Skeletal muscle tissue (tissue), 4 donors: ENCODE data around the gene LRBA. TPM values are rescaled to one million over a fixed set of nuclear protein-coding genes. Genes with fewer than 3 reads are reported as not detected.

Experiments used
- H3K27ac ChIP-seq: one replicate; pipeline ENCODE4 v1.7.0; 2013; ENCODE audit warnings: mild to moderate bottlenecking, low read depth, low read length, inconsistent platforms
- H3K27me3 ChIP-seq, 3 donors: one replicate each; pipeline ENCODE4 v1.7.0; 2013; ENCODE audit warnings: low read length in 3 of 3; ENCODE audit not compliant: control insufficient read depth in 3 of 3, insufficient read depth in 3 of 3
- H3K36me3 ChIP-seq, 3 donors: one replicate each; pipeline ENCODE4 v1.7.0; 2013; ENCODE audit warnings: low read length in 3 of 3; ENCODE audit not compliant: control insufficient read depth in 3 of 3, insufficient read depth in 3 of 3
- H3K4me1 ChIP-seq, 3 donors: one replicate each; pipeline ENCODE4 v1.7.0; 2013; ENCODE audit warnings: low read length in 3 of 3, mild to moderate bottlenecking in 3 of 3; ENCODE audit not compliant: control insufficient read depth in 3 of 3, insufficient read depth in 3 of 3
- H3K4me3 ChIP-seq, 3 donors: one replicate each; pipeline ENCODE4 v1.7.0; 2013; ENCODE audit warnings: low read length in 3 of 3
- H3K9ac ChIP-seq, 3 donors: one replicate each; pipeline ENCODE4 v1.7.0; 2013; ENCODE audit warnings: low read length in 3 of 3, mild to moderate bottlenecking in 3 of 3, moderate library complexity in 2 of 3, low read depth in 1 of 3
- H3K9me3 ChIP-seq, 3 donors: one replicate each; pipeline ENCODE4 v1.7.0; 2013; ENCODE audit warnings: low read length in 3 of 3; ENCODE audit not compliant: control insufficient read depth in 3 of 3
- total RNA-seq: library from RNA; depleted of rRNA; stranded (reverse); fragments of >200 nt; gene quantifications from one replicate; pipeline ENCODE4 v1.2.3, GENCODE V29; 2014
- donor health status: Osteomylitis.

LRBA gene
- total RNA-seq, 1 donor from 2014 or later = 58.5 TPM

DNA sequence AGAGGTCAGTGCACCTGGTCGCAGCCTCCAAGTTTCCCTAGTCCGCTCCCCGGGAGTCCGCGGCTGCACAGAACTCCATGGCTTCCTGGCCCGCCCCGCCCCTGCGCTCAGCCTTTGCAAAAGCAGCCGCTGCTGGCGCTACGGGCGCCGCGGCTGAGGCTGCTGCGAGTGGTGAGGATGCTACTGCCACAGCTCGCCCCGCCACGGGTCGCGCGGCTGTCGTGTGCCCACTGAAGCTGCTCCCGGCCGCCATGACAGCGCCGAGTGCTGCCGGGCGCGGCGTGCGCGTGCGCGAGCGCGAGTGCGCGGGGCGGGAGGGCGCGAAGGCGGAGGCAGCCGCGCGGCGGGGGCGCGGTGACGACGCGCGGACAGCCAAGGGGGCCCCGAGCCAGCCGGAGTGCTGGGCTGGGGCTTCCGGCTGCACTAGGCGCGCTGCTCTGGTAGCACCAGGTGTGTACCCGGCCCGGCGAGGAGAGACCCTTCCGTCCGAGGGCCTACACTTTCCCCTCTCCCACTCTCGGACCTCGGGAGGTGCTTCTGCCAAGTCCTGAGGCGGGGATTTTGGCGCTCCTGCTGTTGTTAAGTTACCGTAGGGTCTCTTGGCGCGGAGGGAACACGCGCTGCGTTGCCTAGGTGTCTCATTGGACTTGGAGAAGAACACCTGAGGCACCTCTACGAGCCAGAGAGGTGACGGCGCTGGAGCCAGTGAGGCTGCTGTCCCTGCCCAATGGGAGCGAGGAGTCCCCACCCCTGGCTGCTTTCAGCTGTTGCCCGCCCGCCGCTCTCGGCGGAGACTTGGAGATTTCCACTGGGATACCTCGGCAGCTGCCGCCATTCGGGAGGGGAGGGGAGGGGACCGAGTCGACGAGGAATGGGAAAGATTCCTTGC lies 619 bp upstream of the LRBA start:
- H3K9ac ChIP-seq = peak overlapping the region; percentile 90 to 94 (median 94)
- peak overlapping the region; percentile 92 to 98 (median 96) for H3K4me3 ChIP-seq
- H3K9me3 ChIP-seq = no peaks in the 10 kb centered on the region
- peak overlapping the region; percentile 77 for H3K27ac ChIP-seq
- H3K4me1 ChIP-seq = peaks cover 13 to 19% (median 16%) of the 10 kb centered on the region in 3 donors
- no peaks in the 10 kb centered on the region for H3K36me3 ChIP-seq
- no peaks in the 10 kb centered on the region for H3K27me3 ChIP-seq

DNA sequence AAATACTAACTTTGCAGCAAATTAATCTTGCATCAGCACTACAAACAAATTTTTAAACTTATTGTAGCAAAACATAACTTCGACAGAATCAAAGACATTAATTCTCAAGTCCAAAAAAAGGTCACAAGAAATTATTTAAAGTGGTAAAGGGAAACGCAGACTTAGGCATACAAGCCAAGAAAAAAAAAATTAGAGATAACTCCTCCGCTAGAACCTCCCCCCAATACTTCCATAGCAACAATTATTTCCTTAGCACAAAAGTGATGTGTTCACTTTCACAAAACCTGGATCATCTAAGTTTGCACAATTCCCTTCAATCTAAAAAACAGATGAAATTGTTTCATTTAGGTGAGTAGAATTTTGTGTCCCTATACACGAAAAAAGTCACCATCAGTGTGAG lies 1.1 kb downstream of the LRBA start:
- Histone ChIP-seq H3K4me3 (peak overlapping the region; percentile 92 to 98 (median 96)), H3K9ac (peak overlapping the region; percentile 90 to 94 (median 94)), H3K9me3 (no peaks in the 10 kb centered on the region), H3K4me1 (peaks cover 13 to 19% (median 16%) of the 10 kb centered on the region in 3 donors), H3K27me3 (no peaks in the 10 kb centered on the region), H3K36me3 (no peaks in the 10 kb centered on the region), H3K27ac (no peak overlapping the region)

DNA sequence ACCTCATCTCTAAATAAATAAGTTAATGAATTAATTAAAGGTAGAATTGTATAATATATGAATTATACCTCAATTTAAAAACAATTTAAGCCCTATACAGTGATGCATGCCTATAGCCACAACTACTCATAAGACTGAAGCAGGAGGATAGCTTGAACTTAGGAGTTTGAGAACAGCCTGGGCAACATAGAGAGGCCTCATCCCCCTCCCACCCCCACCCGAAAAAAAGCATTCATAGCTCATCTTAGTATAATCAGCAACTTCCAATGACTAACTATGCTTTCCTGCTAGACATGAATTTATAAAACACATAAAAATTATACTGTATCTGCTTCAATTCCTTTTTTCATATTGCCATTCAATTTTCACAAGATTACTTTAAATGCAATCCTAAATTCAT lies 1.6 kb downstream of the LRBA start:
- Histone ChIP-seq H3K9ac (no peak overlapping the region), H3K4me3 (no peak overlapping the region), H3K27ac (no peak overlapping the region), H3K9me3 (no peaks in the 10 kb centered on the region), H3K36me3 (no peaks in the 10 kb centered on the region), H3K27me3 (no peaks in the 10 kb centered on the region), H3K4me1 (peaks cover 13 to 19% (median 16%) of the 10 kb centered on the region in 3 donors)

DNA sequence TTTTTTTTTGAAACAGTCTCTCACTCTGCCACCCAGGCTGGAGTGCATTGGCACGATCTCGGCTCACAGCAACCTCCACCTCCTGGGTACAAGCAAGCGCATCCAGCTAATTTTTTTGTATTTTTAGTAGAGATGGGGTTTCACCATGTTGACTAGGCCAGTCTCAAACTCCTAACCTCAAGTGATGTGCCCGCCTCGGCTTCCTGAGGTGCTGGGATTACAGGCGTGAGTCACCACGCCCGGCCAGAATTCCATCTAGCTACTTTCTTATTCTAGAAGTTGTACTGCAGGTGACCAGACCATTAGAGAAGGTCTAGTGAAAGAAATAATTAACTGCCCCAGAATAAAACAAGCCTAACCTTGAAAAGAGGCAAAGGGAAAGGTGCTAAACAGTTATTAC lies 2.3 kb downstream of the LRBA start:
- no peak overlapping the region for H3K4me3 ChIP-seq
- H3K27me3 ChIP-seq = no peaks in the 10 kb centered on the region
- peaks cover 13 to 19% (median 16%) of the 10 kb centered on the region in 3 donors for H3K4me1 ChIP-seq
- H3K9ac ChIP-seq = no peak overlapping the region
- no peaks in the 10 kb centered on the region for H3K9me3 ChIP-seq
- H3K27ac ChIP-seq = no peak overlapping the region
- no peaks in the 10 kb centered on the region for H3K36me3 ChIP-seq

DNA sequence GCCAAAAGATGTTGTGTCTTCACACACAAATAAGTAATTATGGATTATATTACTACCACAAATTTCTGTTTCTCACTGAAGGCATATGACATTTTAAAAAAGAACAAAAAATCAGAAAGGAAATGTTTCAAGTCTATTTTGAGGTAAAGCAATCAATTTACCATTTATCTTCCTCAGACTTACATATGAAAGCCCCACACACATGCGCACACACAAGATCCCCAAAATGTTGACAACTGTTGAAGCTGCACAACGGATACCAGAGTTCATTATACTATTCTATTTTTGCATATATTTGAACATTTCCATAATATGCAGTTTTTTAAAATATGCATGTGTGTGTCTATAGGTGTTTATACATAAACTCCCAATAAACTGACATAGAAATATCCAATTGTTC lies 2.7 kb downstream of the LRBA start:
- Histone ChIP-seq H3K9me3 (no peaks in the 10 kb centered on the region), H3K4me1 (peaks cover 13 to 19% (median 16%) of the 10 kb centered on the region in 3 donors), H3K4me3 (no peak overlapping the region), H3K27ac (no peak overlapping the region), H3K36me3 (no peaks in the 10 kb centered on the region), H3K9ac (no peak overlapping the region), H3K27me3 (no peaks in the 10 kb centered on the region)

DNA sequence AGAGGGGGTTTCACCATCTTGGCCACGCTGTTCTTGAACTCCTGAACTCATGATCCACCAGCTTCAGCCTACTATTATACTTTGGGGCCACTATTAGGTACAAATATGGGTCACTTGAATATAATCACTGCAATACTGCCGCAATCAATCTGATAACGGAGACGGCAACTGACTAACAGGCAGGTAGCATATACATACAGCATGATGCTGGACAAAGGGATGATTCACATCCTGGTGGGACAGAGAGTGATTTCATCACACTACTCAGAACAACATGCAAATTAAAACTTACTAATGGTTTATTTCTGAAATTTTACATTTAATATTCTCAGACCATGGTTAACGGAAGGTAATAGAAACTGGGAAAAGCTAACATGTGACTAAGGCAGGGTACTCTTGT lies 10.9 kb downstream of the LRBA start:
- H3K4me3 ChIP-seq = no peak overlapping the region
- H3K9ac ChIP-seq = no peak overlapping the region
- no peak overlapping the region for H3K27ac ChIP-seq
- no peaks in the 10 kb centered on the region for H3K9me3 ChIP-seq
- H3K36me3 ChIP-seq = no peaks in the 10 kb centered on the region
- H3K4me1 ChIP-seq = no peaks in the 10 kb centered on the region
- H3K27me3 ChIP-seq = no peaks in the 10 kb centered on the region

DNA sequence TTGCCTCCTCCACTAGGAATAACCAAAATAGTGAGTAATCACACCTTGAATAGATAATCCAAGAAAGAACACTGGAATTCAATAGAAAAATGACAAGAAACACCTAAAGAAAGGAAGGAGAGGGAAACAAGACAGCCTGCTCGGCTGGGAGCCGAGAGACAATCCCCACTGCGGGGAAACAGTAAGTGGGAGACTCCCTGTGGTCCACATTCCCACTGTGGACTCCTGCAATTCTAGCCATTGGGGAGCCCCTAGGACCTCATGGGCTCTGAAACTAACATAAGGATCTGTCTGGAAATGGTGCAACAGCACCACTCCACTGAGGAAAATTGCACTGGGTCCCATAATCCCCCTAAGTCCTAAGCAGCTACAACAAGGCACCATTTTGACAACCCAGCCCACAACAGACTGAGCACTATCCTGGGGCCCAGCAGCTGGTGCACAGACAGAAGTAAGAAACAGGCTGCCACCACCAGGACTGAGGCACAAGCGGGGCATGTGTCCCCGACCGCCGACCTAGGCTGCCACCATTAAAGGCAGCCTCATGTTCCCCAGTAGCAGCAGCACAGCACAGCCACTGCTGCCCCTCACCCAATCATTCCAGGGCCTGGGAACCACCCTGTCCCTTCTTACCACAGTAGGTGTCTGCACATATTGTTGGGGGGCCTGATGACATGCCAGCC lies 14.2 kb downstream of the LRBA start:
- no peak overlapping the region for H3K4me3 ChIP-seq
- no peaks in the 10 kb centered on the region for H3K36me3 ChIP-seq
- H3K27me3 ChIP-seq = no peaks in the 10 kb centered on the region
- H3K27ac ChIP-seq = no peak overlapping the region
- no peaks in the 10 kb centered on the region for H3K4me1 ChIP-seq
- H3K9me3 ChIP-seq = no peaks in the 10 kb centered on the region
- H3K9ac ChIP-seq = no peak overlapping the region

DNA sequence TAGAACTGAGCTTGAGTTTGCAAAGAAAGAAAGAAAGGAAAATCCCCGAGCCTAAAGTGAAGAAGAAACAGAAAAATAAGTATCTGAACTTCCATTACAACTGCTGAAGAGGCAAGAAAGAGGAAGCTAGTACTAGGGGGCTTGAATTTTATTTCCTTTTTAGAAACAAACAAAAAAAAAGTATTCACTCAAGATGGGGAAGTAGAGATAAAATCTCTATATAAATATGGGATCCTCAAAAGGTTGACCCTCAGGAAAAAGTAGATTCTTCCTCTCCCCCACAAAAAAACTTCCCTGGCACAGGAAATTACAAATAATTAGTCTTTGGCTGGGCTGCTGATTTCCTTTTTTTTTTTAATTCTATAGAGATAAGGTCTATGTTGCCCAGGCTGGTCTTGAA lies 16.0 kb downstream of the LRBA start:
- Histone ChIP-seq H3K9ac (no peak overlapping the region), H3K27ac (no peak overlapping the region), H3K4me3 (no peak overlapping the region), H3K27me3 (no peaks in the 10 kb centered on the region), H3K9me3 (no peaks in the 10 kb centered on the region), H3K36me3 (no peaks in the 10 kb centered on the region), H3K4me1 (no peaks in the 10 kb centered on the region)

DNA sequence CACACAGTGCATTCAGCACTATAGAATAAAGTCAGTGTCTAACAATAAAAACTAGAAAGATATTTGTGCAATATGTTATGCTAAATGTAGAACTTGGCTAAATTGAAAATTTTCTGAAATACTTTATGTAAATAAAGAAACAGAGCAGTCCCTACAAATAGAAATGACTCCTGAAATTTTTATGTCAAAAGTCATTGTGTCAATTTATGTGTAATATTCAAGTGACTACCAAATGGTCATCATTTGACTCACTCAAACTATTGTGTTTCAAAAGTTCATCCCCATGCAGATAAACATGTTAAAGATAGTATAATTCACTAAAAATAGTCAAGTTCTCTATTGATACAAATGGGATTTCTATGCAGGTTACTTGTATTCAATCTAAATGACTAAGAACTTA lies 17.9 kb downstream of the LRBA start:
- H3K4me3 ChIP-seq = no peak overlapping the region
- no peaks in the 10 kb centered on the region for H3K36me3 ChIP-seq
- no peaks in the 10 kb centered on the region for H3K9me3 ChIP-seq
- no peak overlapping the region for H3K27ac ChIP-seq
- no peak overlapping the region for H3K9ac ChIP-seq
- H3K27me3 ChIP-seq = no peaks in the 10 kb centered on the region
- H3K4me1 ChIP-seq = no peaks in the 10 kb centered on the region

DNA sequence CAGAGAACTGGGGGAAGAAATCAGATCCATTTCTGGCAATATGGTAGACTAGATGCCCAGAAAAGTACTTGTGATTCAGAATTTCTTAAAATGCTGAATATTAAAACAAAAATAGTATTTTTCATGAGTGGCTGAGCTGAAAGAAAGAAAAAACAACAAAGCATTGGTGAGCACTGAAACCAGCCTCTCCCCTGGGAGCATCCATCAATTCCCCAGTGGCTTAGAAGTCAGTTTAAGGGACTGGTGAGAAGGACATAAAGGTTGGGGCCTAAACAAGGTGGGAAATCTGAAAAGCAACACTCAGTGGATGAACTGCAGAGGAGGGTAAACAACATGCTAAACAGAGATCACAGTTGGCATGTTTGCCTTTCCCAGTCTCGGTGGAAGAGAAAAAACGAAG lies 20.4 kb downstream of the LRBA start:
- no peaks in the 10 kb centered on the region for H3K27me3 ChIP-seq
- H3K27ac ChIP-seq = no peak overlapping the region
- H3K4me3 ChIP-seq = no peak overlapping the region
- H3K4me1 ChIP-seq = no peaks in the 10 kb centered on the region
- peaks cover 0 to 3% (median 0%) of the 10 kb centered on the region in 3 donors for H3K9me3 ChIP-seq
- no peak overlapping the region for H3K9ac ChIP-seq
- no peaks in the 10 kb centered on the region for H3K36me3 ChIP-seq
